HG03139 (cell line): ENCODE data around the gene PDE5A.
"Not testable (repeated sequence)": the region's sequence is repeated elsewhere in the genome, so short reads cannot be mapped to it uniquely, and the experiment has no call there.

Experiments
- ATAC-seq: cut with Tn5 transposase; IDR thresholded peaks from one replicate; pipeline ENCODE4 v1.9.1; 2021; ENCODE audit not compliant: unreplicated experiment

Gene PDE5A

DNA sequence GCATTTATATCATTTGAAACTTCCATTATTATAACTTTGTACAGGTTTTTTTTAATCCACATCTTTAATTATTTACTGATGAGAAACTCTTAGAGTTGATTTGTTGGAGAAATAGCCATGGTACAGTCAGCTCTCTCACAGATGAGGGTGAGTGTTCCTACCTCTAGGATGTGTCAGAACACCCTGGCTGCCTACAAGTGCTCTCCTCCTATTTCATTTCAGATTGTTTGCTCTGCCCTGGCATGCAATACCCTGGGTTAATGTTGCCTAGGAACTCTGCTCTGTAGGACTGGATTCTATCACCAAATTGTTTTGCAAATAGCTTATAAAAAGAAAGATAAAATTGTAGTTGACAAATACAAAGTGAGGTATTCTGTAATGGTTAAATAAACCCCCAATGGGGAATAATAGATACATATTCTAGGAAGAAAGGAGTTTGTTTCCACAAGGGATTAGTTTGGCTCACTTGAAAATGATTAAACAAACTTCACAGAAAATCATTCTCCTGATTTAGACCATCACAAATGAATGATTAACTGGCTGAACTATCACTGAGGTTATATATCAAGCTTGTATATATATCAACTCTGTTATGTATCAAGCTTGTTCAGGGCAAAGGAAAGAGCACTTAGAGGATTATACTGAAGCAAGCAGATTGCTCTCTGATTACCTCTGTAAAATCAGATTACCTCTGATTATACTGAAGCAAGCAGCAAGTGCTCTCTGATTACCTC is 150.0 kb downstream of the PDE5A start:
- no peak for ATAC-seq

DNA sequence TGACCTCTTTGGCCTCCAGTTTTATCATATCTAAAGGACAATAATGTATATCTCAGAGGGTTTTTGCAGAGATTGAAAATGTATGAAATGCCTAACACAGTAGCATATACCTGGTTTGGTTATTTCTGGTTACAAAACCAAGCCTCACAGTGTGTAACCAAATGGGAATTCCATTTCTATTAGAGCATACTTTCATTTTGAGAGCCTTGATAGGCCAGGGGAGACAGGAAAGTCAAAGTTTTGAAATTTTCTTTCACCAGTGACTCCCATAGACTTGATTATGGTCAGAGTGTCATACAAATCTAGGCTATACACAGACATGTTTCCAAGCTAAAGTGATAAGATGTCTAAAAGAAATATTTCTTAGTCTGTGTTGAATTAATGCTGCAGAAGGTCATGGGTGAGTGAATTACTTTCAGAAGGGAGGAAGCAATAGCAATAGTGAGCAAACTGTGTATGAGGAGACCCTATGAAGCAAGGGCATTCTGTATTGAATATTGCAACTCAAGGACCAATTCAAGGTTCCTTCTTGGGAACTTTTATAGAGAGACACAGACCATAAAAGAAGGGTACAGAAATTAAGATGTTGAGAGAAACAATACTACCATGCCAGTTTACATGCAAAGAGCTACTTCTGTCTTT is 151.1 kb downstream of the PDE5A start:
- no peak for ATAC-seq

DNA sequence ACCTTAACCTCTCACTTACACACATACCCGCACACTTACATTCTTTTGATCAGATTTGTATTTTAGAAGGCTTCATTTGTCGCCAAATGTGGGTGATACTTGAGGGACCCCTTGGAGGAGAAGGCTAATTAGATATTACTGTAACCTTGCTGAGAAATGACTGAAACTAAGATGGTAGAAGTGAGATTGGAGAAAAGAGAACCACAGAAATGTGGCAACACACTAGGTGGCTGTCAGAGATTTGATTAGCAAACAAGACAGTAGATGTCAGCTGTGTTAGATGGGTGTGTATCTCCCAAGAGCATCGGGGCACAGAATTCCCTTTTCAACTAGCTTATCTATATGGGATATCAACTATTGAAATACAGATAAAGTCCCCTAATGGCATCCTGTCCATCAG is 157.3 kb downstream of the PDE5A start:
- no peak for ATAC-seq

DNA sequence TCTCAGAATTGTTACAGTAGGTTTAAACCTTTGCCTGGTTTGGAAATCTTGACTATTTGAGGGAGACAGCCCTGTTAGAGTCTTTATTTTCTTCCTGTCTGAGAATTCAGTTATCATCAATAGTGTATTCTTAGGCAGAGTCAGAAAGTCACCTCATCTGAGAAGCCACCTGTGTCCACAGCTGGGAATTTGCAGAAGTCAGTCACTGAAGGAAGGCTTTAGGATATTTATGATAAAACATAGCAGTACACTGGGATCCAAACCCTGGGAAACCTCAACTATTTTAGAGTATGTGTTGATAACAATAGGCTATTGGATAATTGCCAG is 157.9 kb downstream of the PDE5A start:
- peak; percentile 46 for ATAC-seq

DNA sequence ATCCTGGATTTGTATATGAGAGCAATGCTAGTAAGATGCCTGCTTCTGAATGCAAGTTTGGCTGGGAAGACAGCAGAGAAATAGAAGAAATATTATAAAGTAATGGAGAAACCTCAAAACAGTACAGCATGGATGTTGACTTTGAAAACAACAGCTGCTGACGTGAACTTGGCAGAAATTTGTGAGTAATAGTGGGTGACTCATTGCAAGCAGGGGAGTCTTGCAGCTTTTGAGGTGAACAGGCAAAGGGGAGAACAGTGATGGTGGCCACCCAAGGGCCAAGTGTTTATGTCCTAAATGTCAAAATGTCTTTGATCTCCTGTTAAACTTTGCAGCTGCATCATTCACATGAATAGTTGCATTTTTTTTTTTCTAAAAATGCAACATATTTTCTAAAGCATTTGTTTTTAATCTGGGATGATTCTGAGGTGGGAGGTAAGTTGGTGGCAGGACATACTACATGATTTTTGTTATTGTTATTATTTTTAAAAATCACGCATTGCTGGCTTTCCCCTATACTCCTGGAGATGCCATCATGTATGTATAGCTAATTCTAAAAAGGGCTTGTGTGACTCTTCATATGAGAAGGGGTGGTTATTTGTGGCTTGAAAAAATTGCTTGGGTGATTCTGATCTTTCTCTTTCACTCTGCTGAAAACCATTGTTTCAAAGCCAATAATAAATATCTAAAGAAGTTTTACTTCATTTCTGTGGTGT is 158.4 kb downstream of the PDE5A start:
- ATAC-seq, result peak; percentile 38

DNA sequence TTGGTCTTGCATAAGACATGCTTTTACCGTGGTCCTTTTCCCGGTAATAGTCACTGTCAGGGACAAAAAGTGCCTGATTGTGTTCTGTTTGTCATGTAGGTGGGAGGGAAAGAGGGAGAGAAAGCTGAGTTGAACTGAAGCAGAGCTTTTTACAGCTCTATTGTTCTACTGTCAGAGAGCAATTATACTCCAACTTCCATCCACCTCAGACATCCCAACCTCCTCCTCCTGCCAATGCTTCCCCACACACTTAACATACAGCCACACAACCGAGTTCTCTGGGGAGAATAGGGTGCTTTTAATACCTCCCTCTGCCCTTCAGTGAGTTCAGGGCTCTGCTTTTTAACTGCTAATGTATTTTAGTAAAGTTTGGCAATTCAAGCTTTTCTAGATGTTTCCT is 159.6 kb downstream of the PDE5A start:
- ATAC-seq, result not testable (repeated sequence)

DNA sequence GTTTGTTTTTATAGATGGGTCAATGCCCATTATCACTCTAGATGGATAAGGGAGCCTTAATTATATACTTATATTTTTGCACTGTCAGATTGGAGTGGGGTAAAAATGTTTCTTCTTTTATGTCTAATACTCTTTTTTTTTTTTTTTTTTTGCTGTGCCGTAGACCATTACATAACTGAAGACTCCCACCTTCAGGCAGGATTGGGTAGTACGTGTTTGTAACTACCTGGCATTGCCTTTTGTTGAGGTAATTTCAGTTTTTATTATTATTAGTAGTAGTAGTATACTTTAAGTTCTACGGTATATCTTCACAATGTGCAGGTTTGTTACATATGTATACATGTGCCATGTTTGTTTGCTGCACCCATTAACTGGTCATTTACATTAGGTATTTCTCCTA is 165.9 kb downstream of the PDE5A start:
- ATAC-seq, result not testable (repeated sequence)

DNA sequence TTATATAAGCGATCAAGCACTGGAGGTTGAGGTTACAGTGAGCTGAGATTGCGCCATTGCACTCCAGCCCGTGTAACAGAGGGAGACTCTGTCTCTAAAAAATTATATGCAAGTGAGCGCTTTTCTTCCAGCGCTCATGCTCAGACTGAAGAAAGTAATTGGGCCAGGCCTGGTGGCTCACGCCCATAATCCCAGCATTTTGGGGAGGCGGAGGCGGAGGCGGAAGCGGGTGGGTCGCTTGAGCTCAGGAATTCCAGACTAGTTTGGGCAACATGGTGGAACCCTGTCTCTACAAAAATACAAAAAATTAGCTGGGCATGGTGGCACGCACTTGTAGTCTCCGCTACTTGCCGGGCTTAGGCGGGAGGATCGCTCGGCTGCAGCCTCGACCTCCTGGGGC is 172.9 kb downstream of the PDE5A start:
- not testable (repeated sequence) for ATAC-seq

DNA sequence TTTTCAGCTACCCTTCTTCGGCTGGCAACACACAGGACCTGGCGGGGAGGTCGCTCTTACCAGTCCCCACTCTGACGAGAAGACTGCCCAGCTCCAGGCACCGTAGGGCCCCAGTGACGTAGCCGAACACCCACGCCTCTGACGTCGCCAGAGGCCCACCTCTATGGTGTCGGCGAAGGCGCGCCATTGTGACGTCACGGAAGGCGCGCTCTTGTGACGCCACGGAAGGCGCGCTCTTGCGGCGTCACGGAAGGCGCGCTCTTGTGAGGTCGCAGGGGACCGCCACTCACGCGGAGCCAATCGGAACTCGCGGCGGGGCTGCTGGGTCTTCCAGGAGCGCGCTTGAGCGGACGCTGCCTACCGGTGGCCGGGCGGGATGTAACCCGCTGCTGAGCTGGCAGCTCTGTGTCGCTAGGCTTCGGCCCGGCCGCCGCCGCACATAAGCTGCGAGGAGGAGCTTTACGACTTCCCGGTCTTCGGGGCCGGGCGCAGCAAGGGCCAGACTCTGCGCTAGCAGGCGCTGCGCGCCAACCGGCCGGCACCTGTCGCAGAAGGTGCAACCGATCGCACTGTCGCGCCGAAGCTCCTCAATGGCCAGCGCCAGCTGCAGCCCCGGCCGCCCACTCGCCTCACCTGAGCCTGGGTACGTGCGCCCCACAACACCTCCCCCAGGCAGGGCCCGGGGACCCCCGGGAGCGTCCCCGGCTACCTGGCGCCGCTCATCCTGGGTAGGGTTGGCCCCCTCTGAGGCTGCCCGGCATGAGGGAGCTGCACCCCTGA is 173.9 kb downstream of the PDE5A start:
- ATAC-seq, result peak; percentile 100

DNA sequence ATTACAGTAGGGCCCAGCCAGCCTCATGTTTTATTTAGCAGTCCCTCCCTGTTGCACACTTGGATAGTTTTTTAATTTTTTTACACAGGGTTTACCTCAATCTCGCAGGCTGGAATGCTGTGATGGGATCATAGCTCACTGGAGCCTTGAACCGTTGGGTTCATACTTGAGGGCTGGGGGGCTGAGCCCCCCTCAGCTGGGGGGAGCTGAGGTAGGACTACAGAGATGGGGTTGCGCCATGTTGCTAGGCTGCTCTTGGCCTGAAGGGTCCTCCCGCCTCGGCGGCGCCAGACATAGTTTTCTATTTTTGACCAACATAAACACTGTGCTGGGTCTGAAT is 174.5 kb downstream of the PDE5A start:
- ATAC-seq, result not testable (repeated sequence)

DNA sequence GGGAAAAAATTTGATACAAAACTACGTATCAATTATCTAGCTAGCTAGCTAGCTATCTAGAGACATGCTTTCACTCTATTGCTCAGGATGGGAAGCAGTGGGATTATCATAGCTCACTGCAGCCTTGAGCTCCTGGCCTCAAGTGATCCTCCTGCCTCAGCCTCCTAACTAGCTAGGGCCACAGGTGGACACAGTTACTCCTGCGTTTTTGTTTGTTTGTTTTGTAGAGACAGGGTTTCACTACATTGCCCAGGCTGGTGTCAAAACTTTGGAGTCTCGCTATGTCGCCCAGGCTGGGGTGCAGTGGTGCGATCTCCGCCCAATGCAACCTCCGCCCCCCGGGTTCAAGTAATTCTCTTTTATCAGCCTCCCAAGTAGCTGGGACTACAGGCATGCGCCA is 175.3 kb downstream of the PDE5A start:
- ATAC-seq, result not testable (repeated sequence)

DNA sequence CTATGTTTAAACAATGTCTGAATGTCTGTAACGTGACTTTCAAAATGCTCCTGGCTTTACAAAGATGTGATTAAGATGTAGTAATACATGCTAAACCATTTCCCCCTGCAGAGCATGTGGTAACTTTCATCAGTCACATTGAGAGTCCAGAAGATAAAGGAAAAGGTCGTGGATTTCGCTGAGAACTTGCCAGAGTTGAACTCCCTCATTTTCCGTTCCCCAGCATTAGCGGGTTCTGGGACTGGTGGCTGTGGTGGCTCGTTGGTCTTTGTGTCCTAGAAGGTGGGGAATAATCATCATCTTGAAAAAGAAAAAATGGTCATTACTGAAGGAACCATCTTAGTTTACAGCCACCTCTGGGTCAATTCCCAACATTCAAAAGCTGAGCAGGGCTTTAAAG is 178.8 kb downstream of the PDE5A start:
- ATAC-seq, result not testable (repeated sequence)
